ENCODE data around the gene FKBP8.
A peak's percentile ranks its signal among the peaks of the same experiment; 100 is the strongest.
"Not testable (repeated sequence)": the region's sequence is repeated elsewhere in the genome, so short reads cannot be mapped to it uniquely, and the experiment has no call there.

FKBP8 gene

DNA sequence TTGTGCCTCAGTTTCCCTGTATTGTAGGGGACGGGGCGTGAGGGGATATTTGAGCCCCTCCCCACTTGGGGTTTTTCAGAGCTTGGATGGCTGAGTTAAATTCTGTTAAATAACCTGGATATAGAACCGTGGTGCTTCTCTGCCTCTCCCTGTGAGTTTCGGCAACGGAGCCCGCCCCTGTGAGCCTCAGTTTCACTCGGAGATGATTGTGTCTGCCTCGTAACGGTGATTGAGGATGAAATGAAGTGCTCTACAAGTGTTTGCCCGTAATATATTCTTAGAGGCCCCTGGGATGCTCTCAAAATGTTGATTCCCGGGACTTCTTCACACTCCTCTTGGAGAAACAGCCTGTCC lies 14.8 kb upstream of the FKBP8 start:
- DNase-seq: no peak

DNA sequence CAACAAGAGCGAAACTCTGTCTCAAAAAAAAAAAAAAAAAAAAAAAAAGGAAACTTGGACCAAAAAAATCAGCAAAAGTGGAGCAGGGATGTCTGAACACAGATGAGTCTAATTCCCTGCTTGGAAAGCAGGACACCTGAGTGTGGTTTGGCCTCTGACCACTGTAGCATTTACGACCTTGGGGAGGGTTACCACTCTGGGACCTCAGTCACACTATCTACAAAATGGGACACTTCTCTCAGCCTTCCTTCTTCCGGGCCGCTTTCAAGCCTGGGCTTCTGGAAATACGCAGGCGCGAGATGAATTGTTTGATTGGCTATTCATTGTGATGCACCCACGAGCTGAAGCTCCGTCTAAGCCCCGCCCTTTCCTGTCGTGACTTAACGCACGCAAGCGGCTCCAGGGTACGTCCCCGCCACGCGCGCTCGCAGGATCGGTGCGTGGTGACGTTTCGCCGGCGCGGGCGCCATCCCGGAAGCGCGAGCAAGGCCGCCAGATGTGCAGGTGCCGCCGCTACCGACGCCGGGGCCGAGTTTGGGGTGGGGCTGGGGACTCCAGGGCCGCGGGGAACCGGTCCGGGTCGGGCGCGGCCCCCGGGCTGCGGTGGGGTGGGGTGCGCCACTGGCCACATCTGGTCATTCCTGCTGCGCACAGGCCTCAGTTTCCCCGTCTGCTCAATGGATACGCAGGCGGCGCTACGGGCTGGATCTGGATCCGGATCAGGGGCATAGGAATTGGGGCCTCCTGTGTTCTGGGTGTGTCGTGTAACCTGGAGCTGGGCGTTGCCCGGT lies 14.2 kb upstream of the FKBP8 start, which contains the start of gene KXD1:
Gene KXD1, plus strand, starts transcription at position 460 of the 791 bp plus-strand sequence. CDS start 4,187 bp downstream, outside the sequence.
- peak; percentile 99 for DNase-seq

DNA sequence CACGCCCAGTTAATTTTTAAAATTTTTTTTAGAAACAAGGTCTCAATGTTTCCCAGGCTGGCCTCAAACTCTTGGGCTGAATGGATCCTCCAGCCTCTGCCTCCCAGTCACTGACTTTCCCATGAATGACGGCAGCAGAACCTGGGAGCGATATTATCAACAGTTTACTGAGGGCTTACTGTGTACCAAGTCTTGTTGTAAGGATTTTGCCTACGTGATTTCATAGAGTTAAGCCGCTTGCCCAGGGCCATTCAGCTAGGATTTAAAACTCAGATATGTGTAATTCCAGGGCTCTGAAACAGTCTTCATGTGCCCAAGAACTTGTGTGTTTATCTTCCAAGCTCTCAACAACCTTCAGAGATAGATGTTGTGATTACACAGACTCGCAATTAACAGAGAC lies 8.3 kb upstream of the FKBP8 start:
- DNase-seq: no peak

DNA sequence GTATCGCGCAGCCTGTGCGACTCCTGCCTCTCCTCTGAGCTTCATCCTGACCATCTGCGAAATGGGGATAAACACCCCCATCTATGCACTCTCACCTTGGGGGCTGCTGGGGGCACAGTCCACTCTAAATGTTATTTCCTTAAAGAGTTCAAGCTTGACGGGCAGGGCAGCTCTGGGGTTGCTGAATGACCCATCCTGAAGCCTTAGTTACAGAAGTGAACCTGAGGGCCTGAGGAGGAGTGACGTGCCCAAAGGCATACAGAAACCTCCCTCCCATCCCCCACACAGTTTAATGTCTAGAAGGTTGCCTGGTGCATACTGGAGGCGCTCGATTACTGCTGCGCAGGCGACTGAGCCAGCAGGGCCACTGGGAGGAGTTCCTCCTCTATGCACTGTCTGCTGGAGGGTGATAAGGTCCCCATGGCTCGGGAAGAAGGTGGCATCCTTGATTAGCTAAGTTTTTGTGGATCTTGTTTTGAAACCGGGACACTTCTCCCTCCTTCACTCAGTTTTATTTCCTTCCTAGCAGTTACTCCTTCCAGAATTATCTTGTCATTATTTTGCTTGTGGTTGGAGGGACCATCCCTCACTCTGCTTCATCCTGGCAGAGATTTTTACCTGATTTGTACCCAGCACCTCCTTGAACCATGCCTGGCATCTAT lies 572 bp upstream of the FKBP8 start:
- DNase-seq: peak; percentile 72

DNA sequence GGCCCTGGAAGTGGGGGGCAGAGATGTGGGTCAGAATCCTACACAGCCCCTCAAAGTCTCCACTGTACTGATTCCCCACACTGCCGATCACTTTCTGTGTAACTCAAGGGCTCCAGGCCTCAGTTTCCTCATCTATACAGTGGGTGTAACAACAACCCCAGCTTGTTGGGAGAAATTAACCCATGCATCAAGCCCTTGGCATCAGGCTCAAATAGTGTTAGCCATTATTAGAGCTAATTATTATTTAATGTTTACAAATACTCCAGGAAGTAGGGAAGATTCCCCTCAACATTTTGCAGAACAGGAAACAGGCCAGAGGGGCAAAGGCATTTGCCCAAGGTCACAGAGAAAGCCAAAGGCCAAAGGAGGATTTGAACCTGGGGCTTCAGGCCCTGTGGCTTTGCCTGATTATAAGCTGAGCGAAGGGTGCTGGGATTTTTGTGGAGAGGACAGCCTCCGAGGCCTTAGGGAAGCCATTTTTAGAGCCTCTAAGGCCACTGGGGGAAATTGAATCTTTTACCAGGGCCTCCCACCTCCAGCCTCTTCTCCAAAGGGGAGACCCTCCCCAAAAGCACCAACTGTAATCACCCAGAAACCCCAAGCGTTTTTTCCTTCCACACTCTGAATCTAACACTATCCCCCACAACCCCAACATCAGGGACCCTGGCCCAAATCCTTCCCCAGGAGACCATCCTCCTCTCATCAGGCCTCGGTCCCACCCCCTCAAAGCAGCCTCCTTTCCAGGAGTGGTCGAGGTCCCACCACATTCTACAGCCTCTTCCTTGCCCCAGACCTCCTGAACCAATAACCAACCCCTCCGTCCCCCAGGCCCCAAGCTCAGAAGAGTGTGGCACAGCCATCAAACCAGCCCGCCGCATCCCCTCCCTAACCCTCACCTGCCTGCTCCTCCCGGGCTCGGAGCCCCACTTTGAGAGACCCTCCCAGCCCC lies 1.1 kb downstream of the FKBP8 start:
- no peak for DNase-seq

DNA sequence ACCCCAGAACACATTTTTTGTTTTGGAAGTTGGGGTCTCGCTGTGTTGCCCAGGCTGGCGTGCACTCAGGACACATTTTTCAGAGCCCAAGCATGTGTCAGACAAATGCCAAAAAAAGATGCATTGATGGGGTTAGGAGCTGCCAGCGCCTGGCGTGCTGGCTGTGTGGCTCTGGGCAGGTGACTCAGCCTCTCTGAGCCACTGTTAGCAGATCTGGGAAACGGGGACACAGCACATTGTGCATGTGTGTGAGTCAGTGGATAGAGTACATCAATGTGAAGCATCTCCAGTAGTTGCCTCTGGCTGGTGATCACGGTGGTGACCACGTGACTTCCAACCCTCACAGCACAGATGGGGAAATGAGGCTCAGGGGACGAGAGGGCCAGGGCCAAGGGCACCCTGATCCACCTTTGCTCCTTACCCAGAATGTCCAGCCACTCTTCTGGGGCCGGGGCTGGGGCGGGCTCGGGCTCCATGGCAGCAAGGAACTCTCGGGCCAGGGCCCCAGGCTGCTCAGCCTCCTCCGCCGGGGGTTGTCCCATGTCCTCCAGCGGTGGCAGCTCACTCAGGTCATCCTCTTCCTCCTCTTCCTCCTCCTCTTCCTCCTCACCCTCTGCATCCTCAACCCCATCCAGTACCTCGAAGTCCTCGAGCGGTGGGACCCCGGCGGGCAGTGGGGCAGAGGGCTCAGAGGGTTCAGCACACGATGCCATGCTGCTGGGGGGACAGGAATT lies 1.9 kb downstream of the FKBP8 start:
- DNase-seq: no peak

DNA sequence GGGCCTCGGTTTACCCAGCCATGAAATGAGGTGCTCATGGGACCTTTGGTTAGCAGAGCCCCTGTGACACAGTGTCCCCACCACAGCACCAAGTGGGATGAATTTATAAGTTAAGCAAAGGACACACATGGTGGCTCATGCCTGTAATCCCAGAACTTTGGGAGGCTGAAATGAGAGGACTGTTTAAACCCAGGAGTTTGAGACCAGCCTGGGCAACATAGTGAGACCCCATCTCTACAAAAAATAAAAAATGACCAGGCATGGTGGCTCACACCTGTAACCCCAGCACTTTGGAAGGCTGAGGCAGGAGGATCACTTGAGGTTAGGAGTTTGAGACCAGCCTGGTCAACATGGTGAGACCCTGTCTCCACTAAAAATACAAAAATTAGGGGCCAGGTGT lies 3.2 kb downstream of the FKBP8 start:
- DNase-seq: not testable (repeated sequence)

DNA sequence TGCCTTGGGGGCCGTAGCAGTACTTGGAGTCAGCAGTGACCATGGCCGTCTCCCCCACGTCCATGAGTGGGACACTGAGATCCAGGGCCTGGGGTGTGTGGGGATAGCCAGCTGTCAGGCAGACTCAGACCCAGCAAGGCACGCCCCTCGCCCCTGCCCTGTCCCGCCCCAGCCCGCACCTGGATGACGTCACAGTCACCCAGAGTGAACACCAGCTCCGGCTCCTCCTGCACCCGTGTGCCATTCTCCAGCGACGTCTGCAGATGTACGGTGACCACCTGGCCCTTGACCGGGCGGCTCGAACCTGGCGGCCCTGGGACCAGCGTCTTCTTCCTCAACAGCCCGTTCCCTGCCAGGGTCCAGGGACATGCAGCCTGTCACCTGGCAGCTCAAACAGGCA lies 4.0 kb downstream of the FKBP8 start:
- no peak for DNase-seq

DNA sequence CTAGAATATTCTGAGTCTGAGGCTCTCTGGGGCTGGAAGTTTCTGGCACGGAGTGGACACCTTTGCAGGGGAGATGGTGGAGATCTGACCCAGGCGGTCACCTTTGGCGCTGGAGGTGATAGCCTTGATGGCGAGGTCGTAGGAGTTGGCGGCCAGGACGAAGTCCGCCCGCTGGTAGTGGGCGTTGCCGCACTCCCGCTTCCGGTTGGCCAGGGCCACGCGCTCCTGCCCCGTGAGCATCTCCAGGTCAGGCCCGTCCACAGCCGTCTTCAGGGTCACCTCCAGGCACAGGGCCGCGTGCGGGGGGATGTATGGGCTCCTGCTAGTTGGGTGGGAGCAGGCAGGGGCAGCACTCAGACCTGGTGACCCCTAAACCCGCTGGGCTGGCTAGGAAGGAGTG lies 5.3 kb downstream of the FKBP8 start:
- DNase-seq: no peak

DNA sequence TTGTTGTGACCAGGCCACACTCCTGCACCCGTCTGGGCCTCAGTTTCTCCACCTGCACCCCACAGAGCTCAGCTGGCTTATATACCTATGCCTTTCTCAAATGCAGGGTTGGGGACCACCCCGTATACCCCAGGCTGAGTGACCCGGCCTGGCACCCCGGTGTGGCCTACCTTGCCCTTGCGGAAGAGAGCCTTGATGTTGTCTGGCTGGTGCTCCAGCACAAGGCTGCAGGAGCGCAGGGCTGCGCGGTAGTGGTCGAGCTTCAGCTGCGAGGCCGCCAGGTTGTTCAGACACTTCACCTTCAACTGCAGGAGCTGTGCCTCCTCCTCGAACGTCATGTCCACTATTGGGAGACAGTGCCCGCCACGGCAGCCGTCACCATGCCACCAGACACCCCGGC lies 5.9 kb downstream of the FKBP8 start:
- no peak for DNase-seq

DNA sequence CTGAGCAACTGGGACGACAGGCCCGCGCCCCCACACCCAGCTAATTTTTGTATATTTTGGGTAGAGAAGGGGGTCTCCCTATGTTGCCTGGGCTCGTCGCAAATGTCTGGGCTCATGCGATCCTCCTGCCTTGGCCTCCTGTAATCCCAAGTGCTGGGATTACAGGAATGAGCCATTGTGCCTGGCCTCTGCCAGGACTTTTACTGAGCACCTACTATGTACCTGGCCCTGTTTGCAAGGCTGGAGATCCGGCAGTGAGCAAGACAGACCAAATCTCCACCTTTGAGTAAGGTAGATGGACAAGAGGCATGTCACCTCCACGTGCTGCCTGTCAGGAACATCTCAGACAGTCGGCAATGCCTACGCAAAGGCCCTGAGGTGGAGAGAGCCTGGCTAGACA lies 6.9 kb downstream of the FKBP8 start:
- DNase-seq: no peak

DNA sequence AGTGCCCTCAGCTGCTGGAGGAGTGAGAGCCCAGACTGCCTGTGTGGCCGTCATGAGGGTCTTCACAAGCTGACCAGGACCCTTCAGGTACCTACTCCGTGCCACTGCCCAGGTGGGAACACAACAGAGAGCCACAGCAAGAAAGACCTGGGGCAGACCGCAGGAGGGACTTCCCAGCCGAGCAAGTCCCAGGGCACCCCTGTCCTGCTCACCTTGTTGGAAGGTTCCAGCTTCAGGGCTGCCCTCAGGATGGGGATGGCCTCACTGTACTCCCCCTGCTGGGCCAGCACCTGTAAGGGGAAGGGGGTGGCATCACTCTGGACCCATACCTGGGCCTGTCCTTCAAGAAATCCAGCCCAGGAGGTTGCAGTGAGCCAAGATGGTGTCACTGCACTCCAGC lies 10.3 kb downstream of the FKBP8 start:
- DNase-seq: no peak

DNA sequence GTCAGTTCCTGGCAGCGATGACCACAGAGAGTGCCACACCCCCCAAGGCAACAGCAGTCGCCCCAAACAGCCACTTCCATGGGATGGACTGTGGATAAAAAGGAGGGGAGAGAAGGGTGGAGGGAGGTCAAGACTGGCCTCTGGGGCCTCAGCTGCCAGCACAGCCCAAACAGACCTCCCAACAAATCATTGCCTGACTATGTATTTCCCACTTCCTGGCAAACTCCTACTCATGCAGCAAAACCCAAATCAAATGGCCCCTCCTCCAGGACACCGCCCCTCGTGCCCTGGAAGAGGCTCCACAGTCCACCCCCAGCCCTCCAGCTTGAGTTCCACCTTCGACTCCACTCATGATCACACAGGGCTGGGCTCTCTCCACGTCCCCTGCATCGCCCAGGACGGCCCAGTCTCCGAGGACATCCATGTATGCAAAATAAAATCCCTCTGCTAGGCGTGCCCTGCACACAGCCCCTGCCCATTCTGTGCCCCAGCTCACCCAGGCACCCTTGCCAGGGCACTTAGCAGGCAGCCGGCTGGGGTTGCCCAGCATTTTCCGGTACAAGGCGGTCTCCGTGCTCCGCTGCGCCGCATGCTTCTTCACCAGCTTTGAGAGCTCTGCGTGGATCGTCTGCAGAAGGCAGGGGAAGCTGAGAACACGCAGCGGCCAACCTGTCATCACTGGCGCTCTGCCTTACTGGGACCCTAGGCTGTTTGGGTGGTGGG lies 11.0 kb downstream of the FKBP8 start:
- DNase-seq: no peak

DNA sequence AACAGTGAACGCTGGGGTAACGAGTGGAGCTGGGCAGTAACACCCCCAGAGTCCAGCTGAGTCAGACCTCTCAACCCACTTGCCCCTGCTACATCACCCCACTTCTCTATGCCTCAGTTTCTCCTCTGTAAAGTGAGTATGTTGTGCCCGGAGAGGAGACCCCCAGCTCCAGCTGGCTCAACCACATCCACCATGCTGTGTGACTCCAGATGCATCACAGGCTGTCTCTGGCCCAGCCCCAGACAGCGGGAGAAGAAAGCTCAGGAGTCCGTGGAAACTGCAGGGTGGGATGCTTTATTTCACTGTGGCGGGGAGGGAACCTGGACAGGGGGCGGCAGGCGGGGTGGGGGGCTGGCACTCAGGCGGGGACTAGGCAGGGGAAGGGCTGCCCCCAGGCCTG lies 11.9 kb downstream of the FKBP8 start:
- DNase-seq: no peak

DNA sequence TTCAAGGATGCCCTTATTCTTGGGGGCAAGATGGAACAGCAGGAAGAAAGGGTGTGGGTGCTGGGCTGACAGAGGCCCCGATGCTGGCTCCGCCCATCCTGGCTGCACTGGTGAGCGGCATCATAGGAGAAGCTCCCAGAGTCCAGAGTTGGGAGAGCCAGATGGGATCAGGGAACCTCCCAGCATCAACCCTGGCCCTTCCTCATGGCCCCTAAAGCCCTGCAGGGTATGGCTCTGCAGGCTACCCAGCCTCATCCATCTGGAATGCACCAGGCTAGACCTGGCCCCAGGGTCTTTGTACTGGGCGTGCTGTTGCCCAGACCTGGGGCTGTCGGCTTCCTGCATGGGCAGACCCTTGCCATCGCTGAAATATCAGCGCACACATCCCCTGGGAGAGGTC lies 13.6 kb downstream of the FKBP8 start:
- DNase-seq: no peak

DNA sequence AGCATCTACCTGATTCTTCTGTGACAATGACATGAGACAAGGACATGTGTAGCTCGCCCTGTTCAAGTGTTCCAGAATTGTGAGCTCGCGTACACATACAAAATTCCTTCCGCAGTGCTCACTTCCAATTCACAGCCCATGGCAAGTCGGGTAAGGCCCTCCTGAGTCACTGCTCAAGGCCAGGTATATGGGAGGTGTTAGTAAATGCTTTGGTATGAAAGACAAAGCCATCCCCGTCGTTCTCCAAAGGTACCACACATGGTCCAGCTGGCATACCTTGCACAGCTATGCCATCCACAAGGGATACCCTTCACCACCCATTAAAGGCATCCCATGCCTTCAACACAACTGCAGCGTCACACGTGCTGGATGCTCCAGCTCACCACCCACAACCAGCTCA lies 17.1 kb downstream of the FKBP8 start:
- DNase-seq: no peak

DNA sequence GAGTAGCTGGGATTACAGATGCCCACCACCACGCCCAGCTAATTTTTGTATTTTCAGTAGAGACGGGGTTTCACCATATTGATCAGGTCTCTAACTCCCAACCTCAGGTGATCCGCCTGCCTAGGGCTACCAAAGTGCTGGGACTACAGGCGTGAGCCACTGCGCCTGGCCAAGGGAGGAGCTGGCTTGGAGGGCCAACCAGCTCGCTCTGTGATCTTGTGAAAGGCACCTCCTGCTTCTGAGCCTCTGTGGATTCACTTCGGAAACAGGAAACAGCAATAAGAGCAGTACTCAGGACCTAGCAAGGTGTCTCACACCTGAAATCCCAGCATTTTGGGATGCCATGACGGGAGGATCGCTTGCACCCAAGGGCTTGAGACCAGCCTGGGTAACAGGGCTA lies 19.5 kb downstream of the FKBP8 start:
- DNase-seq: no peak

DNA sequence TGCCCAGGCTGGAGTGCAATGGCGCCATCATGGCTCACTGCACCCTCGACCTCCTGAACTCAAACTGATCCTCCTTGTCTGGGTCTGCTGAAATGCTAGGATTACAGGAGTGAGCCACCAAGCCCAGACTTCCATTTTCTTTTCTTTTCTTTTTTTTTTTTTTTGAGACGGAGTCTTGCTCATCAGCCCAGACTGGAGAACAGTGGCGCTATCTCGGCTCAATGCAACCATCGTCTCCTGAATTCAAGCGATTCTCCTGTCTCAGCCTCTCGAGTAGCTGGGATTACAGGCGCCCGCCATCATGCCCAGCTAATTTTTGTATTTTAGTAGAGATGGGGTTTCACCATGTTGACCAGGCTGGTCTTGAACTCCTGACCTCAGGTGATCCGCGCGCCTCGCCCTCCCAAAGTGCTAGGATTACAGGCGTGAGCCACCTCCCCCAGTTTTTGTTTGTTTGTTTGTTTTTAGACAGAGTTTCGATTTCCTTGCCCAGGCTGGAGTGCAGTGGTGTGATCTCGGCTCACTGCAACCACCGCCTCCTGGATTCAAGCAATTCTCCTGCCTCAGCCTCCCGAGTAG lies 20.4 kb downstream of the FKBP8 start:
- DNase-seq: not testable (repeated sequence)

DNA sequence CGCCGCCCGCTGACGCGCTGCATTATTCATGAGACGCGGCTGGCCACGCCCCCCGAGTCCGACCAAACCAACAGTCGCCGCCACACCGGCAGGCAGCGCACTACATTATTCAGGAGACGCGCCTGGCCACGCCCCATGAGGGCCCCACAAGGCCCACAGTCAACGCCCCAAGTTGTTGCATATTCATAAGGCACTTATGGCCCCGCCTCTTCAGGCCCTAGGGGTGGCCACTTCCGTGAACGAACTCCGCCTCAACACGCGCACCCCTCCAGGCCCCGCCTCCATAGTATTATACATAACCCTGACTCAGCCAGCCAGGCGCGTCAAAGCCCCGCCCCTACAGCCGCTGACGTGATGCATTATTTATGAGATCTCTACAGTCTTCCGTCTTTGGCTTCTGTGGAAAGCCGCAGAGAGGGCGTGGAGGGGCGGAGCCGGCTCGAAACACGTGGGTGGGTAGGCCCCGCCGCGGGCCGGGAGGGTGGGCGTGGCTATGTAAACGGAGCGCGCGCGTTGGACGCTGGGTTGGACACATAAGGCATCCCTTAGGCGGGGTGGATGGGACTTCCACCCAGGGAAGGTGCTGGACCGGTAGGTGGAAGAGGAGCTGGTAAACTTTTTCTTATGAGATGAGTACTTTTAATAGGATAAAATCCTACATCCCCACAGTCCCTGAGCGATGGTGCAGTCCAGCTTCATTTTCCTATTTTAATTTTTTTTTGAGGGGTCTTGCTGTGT lies 21.1 kb downstream of the FKBP8 start:
- peak; percentile 100 for DNase-seq

DNA sequence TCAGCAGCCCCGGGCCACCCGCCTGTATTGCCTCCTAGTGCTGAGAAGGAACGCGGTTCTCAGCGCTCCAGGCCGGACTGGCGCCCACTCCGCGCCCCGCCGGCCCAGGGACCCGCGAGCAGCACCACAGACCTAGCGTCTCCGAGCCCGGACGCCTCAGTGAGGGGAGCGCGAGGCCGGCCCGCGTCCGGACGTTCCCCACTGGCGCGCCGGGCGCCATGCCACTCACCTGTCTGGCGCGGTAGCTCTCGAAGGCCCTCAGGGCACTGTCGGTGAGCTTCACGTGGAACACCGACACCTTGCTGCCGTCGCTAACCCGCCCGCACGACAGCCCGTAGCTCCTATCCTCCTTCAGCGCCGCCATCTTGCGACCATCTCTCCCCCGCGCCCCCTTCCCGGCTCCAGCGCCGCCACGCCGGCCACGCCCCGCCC lies 21.7 kb downstream of the FKBP8 start, which contains the start of gene ELL:
Gene ELL, minus strand, starts transcription at position 379 of the 432 bp plus-strand sequence. Its CDS starts 15 bp downstream, at position 364.
- DNase-seq: no peak

All from HCEC 1CT (cell line).